Middle frontal gyrus (tissue), 1 donor: ENCODE measurements around the gene PIK3R3.
"Not testable (repeated sequence)": the region's sequence is repeated elsewhere in the genome, so short reads cannot be mapped to it uniquely, and the experiment has no call there.

Experiments
- DNase-seq: peaks from one replicate; pipeline ENCODE4 v3.0.0-alpha.2; 2015; ENCODE audit warnings: low spot score; ENCODE audit errors: extremely low spot score

Gene PIK3R3

GRCh38 chr1:46070164-46070814, 62.1 kb downstream of the PIK3R3 start:
- DNase-seq, result no peak

- DNase-seq, result no peak
These were observed 63.9 kb downstream of the PIK3R3 start for GRCh38 chr1:46068525-46068924.

GRCh38 chr1:46067652-46068051, 64.8 kb downstream of the PIK3R3 start:
- no peak for DNase-seq

GRCh38 chr1:46065405-46065804, 67.0 kb downstream of the PIK3R3 start:
- no peak for DNase-seq

- no peak for DNase-seq
These were observed 67.7 kb downstream of the PIK3R3 start for GRCh38 chr1:46064708-46065107.

- DNase-seq, result no peak
These were observed 69.6 kb downstream of the PIK3R3 start for GRCh38 chr1:46062651-46063319.

- DNase-seq, result no peak
These were observed 71.3 kb downstream of the PIK3R3 start for GRCh38 chr1:46061146-46061545.

- no peak for DNase-seq
These were observed 73.5 kb downstream of the PIK3R3 start for GRCh38 chr1:46058936-46059335.

- no peak for DNase-seq
These were observed 74.6 kb downstream of the PIK3R3 start for GRCh38 chr1:46057781-46058180.

- not testable (repeated sequence) for DNase-seq
These were observed 75.2 kb downstream of the PIK3R3 start for GRCh38 chr1:46057215-46057614.

- DNase-seq, result no peak
These were observed 76.1 kb downstream of the PIK3R3 start for GRCh38 chr1:46056325-46056724.

GRCh38 chr1:46053734-46054133, 78.7 kb downstream of the PIK3R3 start:
- no peak for DNase-seq

GRCh38 chr1:46044116-46044515, 88.3 kb downstream of the PIK3R3 start:
- DNase-seq, result no peak

GRCh38 chr1:46043458-46044017, 88.9 kb downstream of the PIK3R3 start:
- DNase-seq, result no peak

GRCh38 chr1:46041974-46042373, 90.5 kb downstream of the PIK3R3 start:
- DNase-seq, result no peak

- no peak for DNase-seq
These were observed 90.9 kb downstream of the PIK3R3 start for GRCh38 chr1:46041551-46041950.

GRCh38 chr1:46039571-46040052, 92.8 kb downstream of the PIK3R3 start:
- no peak for DNase-seq

- peak; percentile 61 for DNase-seq
These were observed 95.3 kb downstream of the PIK3R3 start for GRCh38 chr1:46036894-46037839.

- no peak for DNase-seq
These were observed 97.6 kb downstream of the PIK3R3 start for GRCh38 chr1:46034601-46035516.

GRCh38 chr1:46030876-46031660, 101.4 kb downstream of the PIK3R3 start:
- DNase-seq, result no peak
